VCaP (cell line): Measurements from ENCODE around the gene LRRC15.

Experiments used
- H3K27ac ChIP-seq: fragments of 450-650 bp; 2 replicates; pipeline ENCODE4 v1.5.1; 2017
- CTCF ChIP-seq: fragments of 450-650 bp; conservative IDR thresholded peaks from 2 replicates; pipeline ENCODE4 v1.5.1; 2017; ENCODE audit warnings: mild to moderate bottlenecking, moderate library complexity

Gene LRRC15

GRCh38 chr3:194306109-194306686 lies 63.3 kb downstream of the LRRC15 start:
- no peak overlapping the region for H3K27ac ChIP-seq
- TF ChIP-seq CTCF, result no peak

GRCh38 chr3:194305356-194306108 lies 64.0 kb downstream of the LRRC15 start:
- no peak for TF ChIP-seq CTCF
- no peak overlapping the region for H3K27ac ChIP-seq
